Pancreas (tissue), 10 donors: ENCODE data around the gene GOLGA6L2. TPM values are rescaled to one million over a fixed set of nuclear protein-coding genes. Genes with fewer than 3 reads are reported as not detected.

ENCODE experiments used
- ATAC-seq, 4 donors: fragments of 200-7000 bp; cut with Tn5 transposase; one replicate each; pipeline versions ENCODE4 v1.8.0 to v1.9.1; 2020; ENCODE audit warnings: mild to moderate bottlenecking in 4 of 4, moderate library complexity in 4 of 4
- DNase-seq, 6 donors: peaks; one replicate each; pipeline ENCODE4 v3.0.0-alpha.2; 2020
- FAIRE-seq: peaks from 2 replicates; lab custom pipeline; 2012; peaks lifted over from hg19 to GRCh38; lab: Jason Lieb, UNC
- H3K27ac ChIP-seq, 4 donors: fragments of 200-600 bp; sonication (generic); 1 replicate in 3 of 4; 2 replicates in 1 of 4; pipeline versions ENCODE4 v1.5.0 to v1.8.0; 2020
- H3K27me3 ChIP-seq, 4 donors: fragments of 200-600 bp; one replicate each; pipeline ENCODE4 v1.8.0; 2021
- H3K36me3 ChIP-seq, 3 donors: fragments of 200-600 bp; sonication (generic) in 1 of 3; one replicate each; pipeline versions ENCODE4 v1.5.0 to v1.8.0; 2020 to 2021
- H3K4me1 ChIP-seq, 3 donors: fragments of 200-600 bp; one replicate each; pipeline ENCODE4 v1.8.0; 2021
- H3K4me3 ChIP-seq, 4 donors: fragments of 200-600 bp; sonication (generic) in 2 of 4; one replicate each; pipeline versions ENCODE4 v1.5.0 to v1.8.0; 2020 to 2021
- H3K9me3 ChIP-seq, 4 donors: fragments of 200-600 bp; one replicate each; pipeline ENCODE4 v1.8.0; 2021
- WGBS, 2 donors: extraction: QIAGEN DNeasy Blood & Tissue Kit; methylation state at CpG; one replicate each; pipeline ENCODE4 v1.1.7; 2013; 5-methylcytosine and 5-hydroxymethylcytosine counted together
- intact Hi-C, 3 donors: fragments of 100-400 bp; cut with DNase I; formaldehyde crosslinking; loops; one replicate each; pipeline versions ENCODE4 v1.11.1 to v1.14.2; 2022
- polyA plus RNA-seq, 2 donors: library from polyadenylated mRNA; stranded (reverse); fragments of 200-250 nt; gene quantifications; one replicate each; pipeline ENCODE4 v1.2.3, GENCODE V29; 2013
- total RNA-seq, 6 donors: library from RNA; stranded (reverse); fragmentation: NEBNext Ultra II Directional in 4 of 6; extraction: Animal tissue kit (Norgen Biotek cat#: 25700) in 4 of 6; gene quantifications; one replicate each; pipeline versions ENCODE4 v1.2.1 to v1.2.4, GENCODE V29; 2021 to 2023
- TF ChIP-seq, protein P1 (sequence below), 4 donors: fragments of 200-600 bp; sonication (generic) in 3 of 4; IDR thresholded peaks; one replicate each; pipeline versions ENCODE4 v1.5.0 to v1.8.0; 2021; ENCODE audit warnings: antibody characterized with exemption in 4 of 4
- donor health status: healthy with polysubstance abuse.
- donor health status: DM: no; HTN: no; CAD: no; lungs with moderate emphysema.
- donor health status: DM: no; HTN: no; CAD: no.
- donor health status: control.
- donor health status: control.
- donor health status: Bipolar disorder and iron deficiency.
- donor health status: DM: yes; HTN: yes; CAD: no.
- donor health status: DM: no; HTN: no; CAD: no.
- donor health status: DM: no; HTN: no; CAD: no.
- donor health status: DM: yes; HTN: yes; CAD: no.

GOLGA6L2 gene
- total and polyA plus RNA-seq, 8 donors: 0.02 TPM; not detected in 7

GRCh38 chr15:23397779-23398178, 49.3 kb downstream of the GOLGA6L2 start:
- intact Hi-C loops: no loop called here
- ATAC-seq (no peak), FAIRE-seq (no peak), DNase-seq (no peak)
- no peaks in the 10 kb centered on the region for H3K9me3 ChIP-seq
- H3K36me3 ChIP-seq: no peaks in the 10 kb centered on the region
- no peak overlapping the region for H3K4me3 ChIP-seq
- H3K27ac ChIP-seq: no peak overlapping the region
- H3K4me1 ChIP-seq: no peaks in the 10 kb centered on the region
- TF ChIP-seq, protein P1, sequence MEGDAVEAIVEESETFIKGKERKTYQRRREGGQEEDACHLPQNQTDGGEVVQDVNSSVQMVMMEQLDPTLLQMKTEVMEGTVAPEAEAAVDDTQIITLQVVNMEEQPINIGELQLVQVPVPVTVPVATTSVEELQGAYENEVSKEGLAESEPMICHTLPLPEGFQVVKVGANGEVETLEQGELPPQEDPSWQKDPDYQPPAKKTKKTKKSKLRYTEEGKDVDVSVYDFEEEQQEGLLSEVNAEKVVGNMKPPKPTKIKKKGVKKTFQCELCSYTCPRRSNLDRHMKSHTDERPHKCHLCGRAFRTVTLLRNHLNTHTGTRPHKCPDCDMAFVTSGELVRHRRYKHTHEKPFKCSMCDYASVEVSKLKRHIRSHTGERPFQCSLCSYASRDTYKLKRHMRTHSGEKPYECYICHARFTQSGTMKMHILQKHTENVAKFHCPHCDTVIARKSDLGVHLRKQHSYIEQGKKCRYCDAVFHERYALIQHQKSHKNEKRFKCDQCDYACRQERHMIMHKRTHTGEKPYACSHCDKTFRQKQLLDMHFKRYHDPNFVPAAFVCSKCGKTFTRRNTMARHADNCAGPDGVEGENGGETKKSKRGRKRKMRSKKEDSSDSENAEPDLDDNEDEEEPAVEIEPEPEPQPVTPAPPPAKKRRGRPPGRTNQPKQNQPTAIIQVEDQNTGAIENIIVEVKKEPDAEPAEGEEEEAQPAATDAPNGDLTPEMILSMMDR (IDR thresholded peaks at IDR 0.05): no peak
- 60 to 76% methylated on average over 7 of the region's 7 CpGs for WGBS, 2 donors
- H3K27me3 ChIP-seq: no peaks in the 10 kb centered on the region

DNA sequence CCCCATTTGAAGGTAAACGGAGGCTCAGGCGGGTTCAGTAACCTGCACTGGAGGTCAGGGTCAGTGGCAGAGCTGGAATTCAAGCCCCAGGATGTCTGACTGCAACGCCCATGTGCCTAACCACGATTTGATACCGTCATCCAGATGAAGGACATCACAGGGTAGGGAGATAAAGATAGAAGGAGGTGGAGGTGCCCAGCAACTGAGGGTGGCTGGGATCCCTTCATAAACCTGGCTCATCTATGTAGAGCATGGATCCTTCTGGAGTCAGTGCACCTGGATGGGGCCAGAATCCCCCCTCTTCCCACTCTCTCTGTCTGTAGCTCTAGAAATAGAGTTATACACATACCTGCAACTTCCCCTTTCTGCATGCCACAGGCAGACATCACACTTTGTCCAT, 51.2 kb downstream of the GOLGA6L2 start:
- intact Hi-C loops: no loop called here
- no peak overlapping the region for H3K4me3 ChIP-seq
- H3K4me1 ChIP-seq: no peaks in the 10 kb centered on the region
- no peak overlapping the region for H3K27ac ChIP-seq
- H3K9me3 ChIP-seq: no peaks in the 10 kb centered on the region
- H3K27me3 ChIP-seq: no peaks in the 10 kb centered on the region
- ATAC-seq (no peak), FAIRE-seq (no peak), DNase-seq (no peak)
- WGBS, 2 donors: 35 to 39% methylated on average over 5 of the region's 5 CpGs
- TF ChIP-seq, protein P1 (IDR thresholded peaks at IDR 0.05): no peak
- H3K36me3 ChIP-seq: no peaks in the 10 kb centered on the region

DNA sequence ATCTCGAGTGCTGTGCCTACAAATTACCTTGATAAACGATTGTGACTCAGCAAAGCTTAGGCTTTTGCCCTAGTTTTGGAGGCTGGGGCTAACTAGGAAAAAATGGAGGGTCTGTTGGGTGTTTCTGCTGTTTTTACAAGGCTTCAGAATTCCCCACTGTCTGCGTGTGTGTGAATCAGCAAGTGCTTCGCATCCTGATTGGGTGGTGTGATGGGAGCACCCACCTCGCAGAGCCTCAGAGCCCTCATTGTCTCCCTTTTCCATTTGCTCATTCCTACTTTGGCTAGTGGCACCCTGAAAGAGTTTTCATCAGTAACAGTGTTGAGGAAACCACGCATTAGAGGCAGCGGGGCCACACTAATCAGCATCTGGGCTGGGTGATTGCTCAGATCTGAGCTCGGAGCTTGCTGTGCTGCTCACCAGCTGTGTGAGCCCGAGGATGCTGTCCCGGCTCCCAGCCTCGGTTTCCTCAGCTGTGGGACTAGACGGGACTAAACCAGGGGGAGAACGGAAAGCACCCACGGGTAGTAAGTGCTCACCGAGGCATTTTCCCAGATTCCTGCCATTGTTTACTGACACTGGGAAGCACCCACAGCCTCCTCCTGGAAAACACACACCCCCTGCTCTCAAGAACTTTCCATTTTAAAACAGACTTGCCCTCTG, 51.9 kb downstream of the GOLGA6L2 start:
- intact Hi-C loops: no loop called here
- no peaks in the 10 kb centered on the region for H3K36me3 ChIP-seq
- TF ChIP-seq, protein P1 (IDR thresholded peaks at IDR 0.05): no peak
- no peaks in the 10 kb centered on the region for H3K4me1 ChIP-seq
- H3K27ac ChIP-seq: no peak overlapping the region
- H3K9me3 ChIP-seq: no peaks in the 10 kb centered on the region
- no peak overlapping the region for H3K4me3 ChIP-seq
- no peaks in the 10 kb centered on the region for H3K27me3 ChIP-seq
- 45 to 54% methylated on average over 15 of the region's 15 CpGs for WGBS, 2 donors
- ATAC-seq (no peak), FAIRE-seq (no peak), DNase-seq (no peak)

Other genes starting within 250 kb of the GOLGA6L2 start
- not detected for gene GOLGA6L26, start 113.0 kb downstream of the GOLGA6L2 start, total RNA-seq
- not detected for gene GOLGA6L26, start 113.0 kb downstream of the GOLGA6L2 start, polyA plus RNA-seq
- 1 to 10 TPM in 3 of 6 donors, under 1 TPM in 3; 0.37 to 1.6 (median 1.1) TPM for gene GOLGA8S, start 92.5 kb downstream of the GOLGA6L2 start, total RNA-seq
- under 1 TPM; 0.21 to 0.34 TPM for gene GOLGA8S, start 92.5 kb downstream of the GOLGA6L2 start, polyA plus RNA-seq
- gene MKRN3, start 118.4 kb upstream of the GOLGA6L2 start, total RNA-seq: 1 to 10 TPM in 1 of 6 donors, under 1 TPM in 1, not detected in 4; 0.43 to 2.1 TPM
- under 1 TPM; 0.40 to 0.42 TPM for gene MKRN3, start 118.4 kb upstream of the GOLGA6L2 start, polyA plus RNA-seq
- 1 to 10 TPM in 2 of 6 donors, under 1 TPM in 4; 0.23 to 1.4 (median 0.82) TPM for gene MAGEL2, start 200.6 kb upstream of the GOLGA6L2 start, total RNA-seq
- gene MAGEL2, start 200.6 kb upstream of the GOLGA6L2 start, polyA plus RNA-seq: 1 to 10 TPM in 1 of 2 donors, under 1 TPM in 1; 0.72 to 3.8 TPM
- gene NDN, start 240.1 kb upstream of the GOLGA6L2 start, total RNA-seq: 10 to 100 TPM in 2 of 6 donors, 1 to 10 TPM in 4; 3.7 to 14.2 (median 8.2) TPM
- 10 to 100 TPM in 1 of 2 donors, 1 to 10 TPM in 1; 7.6 to 38.9 TPM for gene NDN, start 240.1 kb upstream of the GOLGA6L2 start, polyA plus RNA-seq